Fibroblast of villous mesenchyme (primary cell): ENCODE results near the gene TMEM256. TPM values are rescaled to one million over a fixed set of nuclear protein-coding genes. Genes with fewer than 3 reads are reported as not detected.
"Not testable (repeated sequence)": the region's sequence is repeated elsewhere in the genome, so short reads cannot be mapped to it uniquely, and the experiment has no call there.

Source experiments
- DNase-seq: peaks from one replicate; pipeline ENCODE4 v3.0.0-alpha.2; 2010; ENCODE audit warnings: low read depth
- H3K4me3 ChIP-seq: 2 replicates; pipeline ENCODE4 v1.5.1; 2011; ENCODE audit warnings: low read depth, mild to moderate bottlenecking, low read length
- CTCF ChIP-seq: IDR thresholded peaks from 2 replicates; pipeline ENCODE4 v1.5.1; 2012; ENCODE audit warnings: low read depth, mild to moderate bottlenecking, low read length; ENCODE audit not compliant: insufficient read depth
- total RNA-seq: library from RNA; depleted of rRNA; stranded (reverse); fragments of >200 nt; gene quantifications from 2 replicates; pipeline ENCODE4 v1.2.3, GENCODE V29; 2012

TMEM256 gene
- total RNA-seq, 1 donor: 162 TPM

- H3K4me3 ChIP-seq: no peak overlapping the region
- no peak for DNase-seq
- no peak for TF ChIP-seq CTCF
Observed at GRCh38 chr17:7374353-7374752, 29.5 kb downstream of the TMEM256 start.

GRCh38 chr17:7370853-7371252 is 33.0 kb downstream of the TMEM256 start:
- H3K4me3 ChIP-seq: no peak overlapping the region
- no peak for TF ChIP-seq CTCF
- DNase-seq: no peak

GRCh38 chr17:7369825-7370224 is 34.1 kb downstream of the TMEM256 start:
- no peak overlapping the region for H3K4me3 ChIP-seq
- no peak for TF ChIP-seq CTCF
- no peak for DNase-seq

GRCh38 chr17:7368599-7368994 is 35.3 kb downstream of the TMEM256 start:
- H3K4me3 ChIP-seq, DNase-seq: not testable (repeated sequence)

- no peak for DNase-seq
- TF ChIP-seq CTCF: no peak
- no peak overlapping the region for H3K4me3 ChIP-seq
Observed at GRCh38 chr17:7367918-7368598, 35.8 kb downstream of the TMEM256 start.

- DNase-seq: no peak
- H3K4me3 ChIP-seq: no peak overlapping the region
- no peak for TF ChIP-seq CTCF
Observed at GRCh38 chr17:7367083-7367482, 36.8 kb downstream of the TMEM256 start.

- not testable (repeated sequence) for H3K4me3 ChIP-seq, DNase-seq
Observed at GRCh38 chr17:7365963-7366362, 37.9 kb downstream of the TMEM256 start.

GRCh38 chr17:7363311-7363710 is 40.6 kb downstream of the TMEM256 start:
- H3K4me3 ChIP-seq: no peak overlapping the region
- DNase-seq: peak; percentile 19
- no peak for TF ChIP-seq CTCF
